Measurements from ENCODE around the gene RIOK1. TPM values are rescaled to one million over a fixed set of nuclear protein-coding genes. Genes with fewer than 3 reads are reported as not detected.

Gene RIOK1
- total RNA-seq, 4 donors from 2014 or later = 11.3 to 17.5 (median 15.8) TPM

GRCh38 chr6:7402716-7403115 lies 13.1 kb downstream of the RIOK1 start:
- no peak overlapping the region for H3K4me3 ChIP-seq (replicated peaks in 1 of 3)
- intact Hi-C loops (cut with DNase I) = no loop called here
- no peaks in the 10 kb centered on the region for H3K9me3 ChIP-seq
- no peak overlapping the region for H3K27ac ChIP-seq
- 88 to 92% methylated on average over 1 of the region's 1 CpG for WGBS, 2 donors
- H3K36me3 ChIP-seq = peaks cover 24 to 34% of the 10 kb centered on the region in 2 donors
- TF ChIP-seq POLR2A (IDR thresholded peaks at IDR 0.05) (no peak), CTCF (IDR thresholded peaks at IDR 0.05) (no peak)
- H3K27me3 ChIP-seq = no peaks in the 10 kb centered on the region
- H3K4me1 ChIP-seq = no peaks in the 10 kb centered on the region
- DNase-seq = no peak

GRCh38 chr6:7404546-7404945 lies 14.9 kb downstream of the RIOK1 start:
- intact Hi-C loops (cut with DNase I) = no loop called here

GRCh38 chr6:7406743-7407142 lies 17.1 kb downstream of the RIOK1 start:
- intact Hi-C loops (cut with DNase I) = no loop called here
- no peaks in the 10 kb centered on the region for H3K9me3 ChIP-seq
- TF ChIP-seq CTCF (IDR thresholded peaks at IDR 0.05) = no peak
- TF ChIP-seq POLR2A (IDR thresholded peaks at IDR 0.05) = no peak
- no peaks in the 10 kb centered on the region for H3K4me1 ChIP-seq
- H3K36me3 ChIP-seq = peaks cover 38 to 47% of the 10 kb centered on the region in 2 donors
- DNase-seq = no peak
- no peaks in the 10 kb centered on the region for H3K27me3 ChIP-seq
- H3K4me3 ChIP-seq (replicated peaks in 1 of 3) = no peak overlapping the region
- H3K27ac ChIP-seq = no peak overlapping the region
- 93 to 95% methylated on average over 9 of the region's 9 CpGs for WGBS, 2 donors

More at GRCh38 chr6:7404546-7404945, 14.9 kb downstream of the RIOK1 start:
- no peak overlapping the region for H3K4me3 ChIP-seq (replicated peaks in 1 of 3)
- no peak overlapping the region for H3K27ac ChIP-seq
- H3K9me3 ChIP-seq = no peaks in the 10 kb centered on the region
- TF ChIP-seq POLR2A (IDR thresholded peaks at IDR 0.05) (no peak), CTCF (IDR thresholded peaks at IDR 0.05) (no peak)
- no peaks in the 10 kb centered on the region for H3K4me1 ChIP-seq
- 94 to 96% methylated on average over 5 of the region's 5 CpGs for WGBS, 2 donors
- DNase-seq = no peak
- H3K36me3 ChIP-seq = peaks cover 24 to 33% of the 10 kb centered on the region in 2 donors
- H3K27me3 ChIP-seq = no peaks in the 10 kb centered on the region

- TF ChIP-seq CTCF (IDR thresholded peaks at IDR 0.05) (no peak), POLR2A (IDR thresholded peaks at IDR 0.05) (no peak)
- Histone ChIP-seq H3K27ac (no peak overlapping the region), H3K36me3 (peaks cover 38 to 43% of the 10 kb centered on the region in 2 donors), H3K9me3 (no peaks in the 10 kb centered on the region), H3K4me3 (replicated peaks in 1 of 3) (no peak overlapping the region), H3K27me3 (no peaks in the 10 kb centered on the region), H3K4me1 (peaks cover 0 to 4% of the 10 kb centered on the region in 2 donors)
- DNase-seq = no peak
- 91 to 94% methylated on average over 6 of the region's 6 CpGs for WGBS, 2 donors
- intact Hi-C loops (cut with DNase I) = no loop called here
These were observed 20.1 kb downstream of the RIOK1 start for GRCh38 chr6:7409740-7410139.

GRCh38 chr6:7410851-7411250 lies 21.2 kb downstream of the RIOK1 start:
- intact Hi-C loops (cut with DNase I) = no loop called here
- no peak overlapping the region for H3K4me3 ChIP-seq (replicated peaks in 1 of 3)
- no peak for TF ChIP-seq POLR2A (IDR thresholded peaks at IDR 0.05)
- TF ChIP-seq CTCF (IDR thresholded peaks at IDR 0.05) = no peak
- H3K27ac ChIP-seq = no peak overlapping the region
- no peak for DNase-seq
- H3K9me3 ChIP-seq = no peaks in the 10 kb centered on the region
- H3K27me3 ChIP-seq = no peaks in the 10 kb centered on the region
- WGBS, 2 donors = 96 to 99% methylated on average over 4 of the region's 4 CpGs
- peaks cover 40 to 42% of the 10 kb centered on the region in 2 donors for H3K36me3 ChIP-seq
- H3K4me1 ChIP-seq = peaks cover 0 to 4% of the 10 kb centered on the region in 2 donors
